Neural progenitor cell (in vitro differentiated cells): Measurements from ENCODE around the gene TLR9.

Source experiments
- CTCF ChIP-seq: fragments of 200-600 bp; sonication (generic); IDR thresholded peaks from 2 replicates; pipeline ENCODE4 v1.5.1; 2017; ENCODE audit warnings: antibody characterized with exemption, mild to moderate bottlenecking
- EZH2 ChIP-seq: fragments of 200-600 bp; sonication (generic); IDR thresholded peaks from 2 replicates; pipeline ENCODE4 v1.6.1; 2017; ENCODE audit warnings: antibody characterized with exemption, mild to moderate bottlenecking, moderate library complexity

GRCh38 chr3:52197842-52198625 is 27.4 kb downstream of the TLR9 start, which contains the start of gene ALAS1:
- peak; percentile 33 for TF ChIP-seq CTCF
- TF ChIP-seq EZH2 = no peak
